Activated T-cell treated with anti-CD3 and anti-CD28 coated beads for 48 hours (primary cell): ENCODE measurements around the gene ABLIM1.

ENCODE experiments used
- DNase-seq: peaks from one replicate; pipeline ENCODE4 v3.0.0-alpha.2; 2020; ENCODE audit warnings: low read depth

Gene ABLIM1

GRCh38 chr10:114545819-114546218, 112.3 kb downstream of the ABLIM1 start:
- DNase-seq = no peak

GRCh38 chr10:114545071-114545470, 113.0 kb downstream of the ABLIM1 start:
- no peak for DNase-seq

GRCh38 chr10:114544045-114544659, 113.9 kb downstream of the ABLIM1 start:
- DNase-seq = peak; percentile 60

GRCh38 chr10:114543456-114543855, 114.6 kb downstream of the ABLIM1 start:
- DNase-seq = no peak

GRCh38 chr10:114542373-114542772, 115.7 kb downstream of the ABLIM1 start:
- DNase-seq = no peak

- DNase-seq = no peak
These were observed 116.3 kb downstream of the ABLIM1 start for GRCh38 chr10:114541797-114542160.

- DNase-seq = peak; percentile 56
These were observed 116.8 kb downstream of the ABLIM1 start for GRCh38 chr10:114541081-114541796.

- DNase-seq = no peak
These were observed 117.8 kb downstream of the ABLIM1 start for GRCh38 chr10:114540236-114540635.

GRCh38 chr10:114539623-114540022, 118.5 kb downstream of the ABLIM1 start:
- DNase-seq = no peak

- DNase-seq = peak; percentile 43
These were observed 119.7 kb downstream of the ABLIM1 start for GRCh38 chr10:114538181-114538906.

- no peak for DNase-seq
These were observed 120.3 kb downstream of the ABLIM1 start for GRCh38 chr10:114537736-114538135.

GRCh38 chr10:114534571-114534981, 123.5 kb downstream of the ABLIM1 start:
- DNase-seq = no peak

GRCh38 chr10:114532226-114532625, 125.8 kb downstream of the ABLIM1 start:
- DNase-seq = no peak

GRCh38 chr10:114526504-114527238, 131.4 kb downstream of the ABLIM1 start:
- peak; percentile 82 for DNase-seq

GRCh38 chr10:114526126-114526503, 132.0 kb downstream of the ABLIM1 start:
- DNase-seq = no peak

GRCh38 chr10:114525368-114525949, 132.6 kb downstream of the ABLIM1 start:
- DNase-seq = no peak

- no peak for DNase-seq
These were observed 134.2 kb downstream of the ABLIM1 start for GRCh38 chr10:114523876-114524275.

GRCh38 chr10:114521255-114521654, 136.8 kb downstream of the ABLIM1 start:
- DNase-seq = no peak

GRCh38 chr10:114520453-114520852, 137.6 kb downstream of the ABLIM1 start:
- no peak for DNase-seq

- DNase-seq = no peak
These were observed 138.2 kb downstream of the ABLIM1 start for GRCh38 chr10:114519756-114520293.

- DNase-seq = no peak
These were observed 138.8 kb downstream of the ABLIM1 start for GRCh38 chr10:114519306-114519669.
